ENCODE measurements around the gene SRMS.

DNA sequence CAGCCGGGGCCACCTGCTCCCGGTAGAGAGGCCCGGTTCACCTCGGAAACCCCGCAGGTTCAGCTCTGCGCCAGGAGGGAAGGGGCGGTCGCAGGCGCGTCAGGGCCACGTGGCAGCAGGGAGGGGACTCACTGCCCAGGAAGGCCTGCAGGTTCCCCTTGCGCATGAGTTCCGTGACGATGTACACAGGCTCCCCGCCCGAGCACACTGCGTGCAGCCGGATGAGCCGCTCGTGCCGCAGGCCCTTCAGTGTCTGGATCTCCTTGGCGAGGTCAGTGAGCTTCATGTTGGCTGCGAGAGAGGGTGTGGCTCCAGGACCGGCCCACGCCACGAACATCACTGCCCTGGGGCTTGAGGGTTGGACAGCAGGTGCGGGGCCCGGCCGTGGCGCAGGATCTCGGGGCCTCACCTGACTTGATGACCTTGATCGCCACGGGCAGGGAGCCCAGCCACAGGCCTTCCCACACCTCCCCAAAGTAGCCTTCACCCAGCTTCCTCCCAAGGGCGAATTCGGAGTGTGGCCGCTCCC lies 5.5 kb downstream of the SRMS start:
- TF ChIP-seq, protein P1, sequence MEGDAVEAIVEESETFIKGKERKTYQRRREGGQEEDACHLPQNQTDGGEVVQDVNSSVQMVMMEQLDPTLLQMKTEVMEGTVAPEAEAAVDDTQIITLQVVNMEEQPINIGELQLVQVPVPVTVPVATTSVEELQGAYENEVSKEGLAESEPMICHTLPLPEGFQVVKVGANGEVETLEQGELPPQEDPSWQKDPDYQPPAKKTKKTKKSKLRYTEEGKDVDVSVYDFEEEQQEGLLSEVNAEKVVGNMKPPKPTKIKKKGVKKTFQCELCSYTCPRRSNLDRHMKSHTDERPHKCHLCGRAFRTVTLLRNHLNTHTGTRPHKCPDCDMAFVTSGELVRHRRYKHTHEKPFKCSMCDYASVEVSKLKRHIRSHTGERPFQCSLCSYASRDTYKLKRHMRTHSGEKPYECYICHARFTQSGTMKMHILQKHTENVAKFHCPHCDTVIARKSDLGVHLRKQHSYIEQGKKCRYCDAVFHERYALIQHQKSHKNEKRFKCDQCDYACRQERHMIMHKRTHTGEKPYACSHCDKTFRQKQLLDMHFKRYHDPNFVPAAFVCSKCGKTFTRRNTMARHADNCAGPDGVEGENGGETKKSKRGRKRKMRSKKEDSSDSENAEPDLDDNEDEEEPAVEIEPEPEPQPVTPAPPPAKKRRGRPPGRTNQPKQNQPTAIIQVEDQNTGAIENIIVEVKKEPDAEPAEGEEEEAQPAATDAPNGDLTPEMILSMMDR (conservative IDR thresholded peaks at IDR 0.05; ENCODE audit: low read depth, low read length), result no peak
- TF ChIP-seq EZH2 (IDR thresholded peaks at IDR 0.05; ENCODE audit: low read length, unreplicated experiment), result no peak

Data from PC-3 (cell line).